Natural killer cell (primary cell): ENCODE data around the gene CSGALNACT2. TPM values are rescaled to one million over a fixed set of nuclear protein-coding genes. Genes with fewer than 3 reads are reported as not detected.

Source experiments
- ATAC-seq, 3 donors: fragments of 150-1000 bp in 2 of 3; fragments of 200-7000 bp in 1 of 3; cut with Tn5 transposase; 1 replicate in 1 of 3; 2 replicates in 2 of 3; pipeline ENCODE4 v1.10.0; 2021; ENCODE audit warnings: mild to moderate bottlenecking in 2 of 3, moderate library complexity in 2 of 3
- DNase-seq, 2 donors: peaks; one replicate each; pipeline versions ENCODE4 v3.0.0 to v3.0.0-alpha.2; 2013 to 2021; ENCODE audit warnings: mixed read lengths in 1 of 2
- H3K27ac ChIP-seq: one replicate; pipeline ENCODE4 v1.5.1; 2013; ENCODE audit warnings: mild to moderate bottlenecking, low read length
- H3K27me3 ChIP-seq: one replicate; pipeline ENCODE4 v1.6.1; 2013; ENCODE audit warnings: low read length; ENCODE audit not compliant: control insufficient read depth, insufficient read depth
- H3K36me3 ChIP-seq: one replicate; pipeline ENCODE4 v1.6.1; 2013; ENCODE audit warnings: low read length; ENCODE audit not compliant: control insufficient read depth, insufficient read depth
- H3K4me1 ChIP-seq: one replicate; pipeline ENCODE4 v1.6.1; 2013; ENCODE audit warnings: low read length; ENCODE audit not compliant: control insufficient read depth, insufficient read depth
- H3K4me3 ChIP-seq: one replicate; pipeline ENCODE4 v1.5.1; 2013; ENCODE audit warnings: low read length
- H3K9me3 ChIP-seq: one replicate; pipeline ENCODE4 v1.6.1; 2013; ENCODE audit warnings: low read length; ENCODE audit not compliant: control insufficient read depth, insufficient read depth
- H3K27ac Mint-ChIP-seq, 2 donors: one replicate each; pipeline ENCODE4 v1.8.0; 2022; ENCODE audit warnings: mild to moderate bottlenecking in 2 of 2, mixed read lengths in 2 of 2, moderate library complexity in 1 of 2
- H3K27me3 Mint-ChIP-seq, 2 donors: one replicate each; pipeline ENCODE4 v1.8.0; 2022; ENCODE audit warnings: low read depth in 2 of 2, mixed read lengths in 2 of 2
- H3K36me3 Mint-ChIP-seq: one replicate; pipeline ENCODE4 v1.8.0; 2022; ENCODE audit warnings: mixed read lengths
- H3K4me1 Mint-ChIP-seq, 2 donors: one replicate each; pipeline ENCODE4 v1.8.0; 2022; ENCODE audit warnings: mixed read lengths in 2 of 2
- H3K4me3 Mint-ChIP-seq: one replicate; pipeline ENCODE4 v1.8.0; 2022; ENCODE audit warnings: mild to moderate bottlenecking, moderate library complexity, mixed read lengths
- H3K9me3 Mint-ChIP-seq, 2 donors: one replicate each; pipeline ENCODE4 v1.8.0; 2022; ENCODE audit warnings: mixed read lengths in 2 of 2
- WGBS: methylation state at CpG from one replicate; pipeline ENCODE4 v1.1.7; 2013; ENCODE audit warnings: missing lambda C conversion rate; ENCODE audit not compliant: insufficient coverage; 5-methylcytosine and 5-hydroxymethylcytosine counted together
- intact Hi-C: fragments of 100-400 bp; cut with micrococcal nuclease; formaldehyde crosslinking; loops from one replicate; pipeline ENCODE4 v1.14.2; 2022
- total RNA-seq, 4 donors: library from RNA; stranded (reverse); fragments of 120-200 nt in 1 of 4; gene quantifications; one replicate each; pipeline versions ENCODE4 v1.2.3 to v1.2.4, GENCODE V29; 2013 to 2022
- TF ChIP-seq, protein P1 (sequence below): fragments of 200-600 bp; IDR thresholded peaks from one replicate; pipeline ENCODE4 v1.8.0; 2022; ENCODE audit warnings: antibody characterized with exemption

CSGALNACT2 gene
- total RNA-seq, 3 donors from 2014 or later (not counting 1 experiment from before 2014, with no cell fraction given), result 49.9 to 57.4 (median 52.8) TPM

DNA sequence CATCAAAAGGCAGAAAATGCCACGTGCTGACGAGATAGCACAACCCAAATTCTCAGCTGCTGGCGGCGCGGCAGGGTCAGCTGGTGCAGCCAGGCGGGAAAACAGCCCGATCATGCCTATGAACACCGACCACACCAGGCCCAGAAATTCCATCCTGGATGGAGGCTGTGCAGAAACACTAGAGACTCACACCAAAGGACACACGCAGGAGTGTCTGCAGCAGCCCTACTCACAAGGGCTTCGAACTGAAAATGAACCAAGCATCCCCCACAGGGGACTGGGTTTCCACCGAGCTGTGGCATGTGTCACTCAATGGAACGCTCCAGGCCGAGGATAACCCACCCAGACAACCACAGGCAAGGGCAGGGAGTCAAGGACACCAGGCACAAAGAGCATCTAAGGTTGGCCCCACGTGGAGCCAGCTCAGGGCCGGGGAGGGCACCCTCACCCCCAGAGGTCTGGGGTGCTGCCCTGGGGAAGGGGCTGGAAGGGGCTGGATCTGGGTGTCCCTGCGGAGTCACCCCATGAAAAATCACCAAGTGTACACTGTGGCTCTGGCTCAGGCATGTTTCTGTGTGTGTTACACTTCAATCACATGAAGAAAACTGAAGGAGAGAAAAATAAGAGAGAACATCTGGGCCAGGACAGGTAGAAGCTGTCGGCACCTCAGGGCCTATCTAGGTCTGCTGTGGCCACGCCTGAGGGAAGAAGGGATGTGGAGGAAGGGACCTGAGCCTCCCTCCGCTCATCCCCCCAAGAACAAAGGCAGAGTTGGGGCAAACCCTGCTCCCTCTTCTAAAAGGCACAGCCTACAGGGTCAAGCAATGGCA, 95.6 kb downstream of the CSGALNACT2 start:
- H3K4me1 ChIP-seq, result peaks cover 31% of the 10 kb centered on the region
- Mint-ChIP-seq H3K4me3 (no peak overlapping the region), H3K4me1 (peaks cover 31 to 55% of the 10 kb centered on the region in 2 donors), H3K27ac (peak overlapping the region in 1 of 2 donors; percentile 48), H3K27me3 (no peaks in the 10 kb centered on the region), H3K36me3 (no peaks in the 10 kb centered on the region), H3K9me3 (no peaks in the 10 kb centered on the region)
- no peaks in the 10 kb centered on the region for H3K9me3 ChIP-seq
- no peak for DNase-seq
- no peaks in the 10 kb centered on the region for H3K36me3 ChIP-seq
- no peak overlapping the region for H3K4me3 ChIP-seq
- H3K27ac ChIP-seq, result no peak overlapping the region
- H3K27me3 ChIP-seq, result peaks cover under 1% of the 10 kb centered on the region
- no peak for ATAC-seq
- 94% methylated on average over 17 of the region's 19 CpGs for WGBS
- TF ChIP-seq, protein P1, sequence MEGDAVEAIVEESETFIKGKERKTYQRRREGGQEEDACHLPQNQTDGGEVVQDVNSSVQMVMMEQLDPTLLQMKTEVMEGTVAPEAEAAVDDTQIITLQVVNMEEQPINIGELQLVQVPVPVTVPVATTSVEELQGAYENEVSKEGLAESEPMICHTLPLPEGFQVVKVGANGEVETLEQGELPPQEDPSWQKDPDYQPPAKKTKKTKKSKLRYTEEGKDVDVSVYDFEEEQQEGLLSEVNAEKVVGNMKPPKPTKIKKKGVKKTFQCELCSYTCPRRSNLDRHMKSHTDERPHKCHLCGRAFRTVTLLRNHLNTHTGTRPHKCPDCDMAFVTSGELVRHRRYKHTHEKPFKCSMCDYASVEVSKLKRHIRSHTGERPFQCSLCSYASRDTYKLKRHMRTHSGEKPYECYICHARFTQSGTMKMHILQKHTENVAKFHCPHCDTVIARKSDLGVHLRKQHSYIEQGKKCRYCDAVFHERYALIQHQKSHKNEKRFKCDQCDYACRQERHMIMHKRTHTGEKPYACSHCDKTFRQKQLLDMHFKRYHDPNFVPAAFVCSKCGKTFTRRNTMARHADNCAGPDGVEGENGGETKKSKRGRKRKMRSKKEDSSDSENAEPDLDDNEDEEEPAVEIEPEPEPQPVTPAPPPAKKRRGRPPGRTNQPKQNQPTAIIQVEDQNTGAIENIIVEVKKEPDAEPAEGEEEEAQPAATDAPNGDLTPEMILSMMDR, result no peak
- intact Hi-C loops, result no loop called here

DNA sequence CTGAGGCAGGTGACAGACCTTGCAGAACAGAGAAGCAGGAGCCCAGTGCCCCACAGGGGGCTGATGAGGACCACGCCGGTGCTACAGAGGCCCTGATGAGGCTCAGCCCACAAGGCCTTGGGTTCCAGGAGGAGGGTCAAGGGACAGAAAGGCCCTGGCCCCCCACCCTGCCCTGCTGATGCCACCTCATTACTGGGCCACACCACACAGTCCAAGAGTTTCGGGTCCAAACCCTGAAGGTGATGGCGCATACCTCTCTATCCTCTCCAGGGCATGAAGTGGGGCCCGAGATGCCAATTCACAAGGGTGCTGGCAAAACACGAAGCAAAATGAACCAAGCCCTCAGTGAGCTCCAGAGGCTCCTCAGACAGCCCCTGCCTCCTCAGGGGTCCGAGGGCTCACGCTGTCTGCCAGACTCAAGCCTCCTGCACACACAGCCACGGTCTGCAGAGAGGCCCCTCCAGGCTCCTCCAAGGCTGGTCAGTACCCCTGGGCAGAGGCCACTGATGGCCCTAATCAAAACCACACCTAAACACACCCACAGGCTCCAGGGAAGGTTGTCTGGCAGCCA, 96.3 kb downstream of the CSGALNACT2 start:
- intact Hi-C loops, result no loop called here

More for the DNA sequence above, 96.3 kb downstream of the CSGALNACT2 start:
- Histone ChIP-seq H3K36me3 (no peaks in the 10 kb centered on the region), H3K9me3 (no peaks in the 10 kb centered on the region), H3K27me3 (no peaks in the 10 kb centered on the region), H3K4me3 (no peak overlapping the region), H3K27ac (no peak overlapping the region), H3K4me1 (peaks cover 27% of the 10 kb centered on the region)
- Mint-ChIP-seq H3K27ac (no peak overlapping the region), H3K36me3 (peaks cover 4% of the 10 kb centered on the region), H3K27me3 (peaks cover 2% of the 10 kb centered on the region in 2 donors), H3K4me3 (no peak overlapping the region), H3K9me3 (no peaks in the 10 kb centered on the region), H3K4me1 (peaks cover 27 to 50% of the 10 kb centered on the region in 2 donors)
- ATAC-seq (no peak), DNase-seq (peak in 1 of 2 donors; percentile 9)
- 94% methylated on average over 9 of the region's 9 CpGs for WGBS
- TF ChIP-seq, protein P1, result no peak

Other genes starting within 250 kb of the CSGALNACT2 start
- under 1 TPM in 1 of 3 donors, not detected in 2; 0.16 TPM for gene RET, start 61.4 kb upstream of the CSGALNACT2 start, total RNA-seq
- 10 to 100 TPM in 2 of 3 donors, 1 to 10 TPM in 1; 9.3 to 12.9 (median 10.9) TPM for gene RASGEF1A, start 128.6 kb downstream of the CSGALNACT2 start, total RNA-seq
- gene FXYD4, start 233.2 kb downstream of the CSGALNACT2 start, total RNA-seq, result not detected